GM19025 (cell line): ENCODE data around the gene RNASE12.
"Not testable (repeated sequence)": the region's sequence is repeated elsewhere in the genome, so short reads cannot be mapped to it uniquely, and the experiment has no call there.

Experiments
- ATAC-seq: cut with Tn5 transposase; IDR thresholded peaks from one replicate; pipeline ENCODE4 v1.9.1; 2021; ENCODE audit warnings: mild to moderate bottlenecking, low read depth, moderate library complexity; ENCODE audit not compliant: unreplicated experiment

Gene RNASE12

GRCh38 chr14:20614038-20614840, 23.1 kb upstream of the RNASE12 start:
- ATAC-seq: no peak

GRCh38 chr14:20613094-20614037, 22.2 kb upstream of the RNASE12 start:
- ATAC-seq: peak; percentile 74

- no peak for ATAC-seq
These were observed 21.2 kb upstream of the RNASE12 start for GRCh38 chr14:20612403-20612802.

GRCh38 chr14:20611277-20611676, 20.1 kb upstream of the RNASE12 start:
- ATAC-seq: no peak

- ATAC-seq: no peak
These were observed 19.0 kb upstream of the RNASE12 start for GRCh38 chr14:20610002-20610765.

GRCh38 chr14:20609215-20610001, 18.2 kb upstream of the RNASE12 start:
- no peak for ATAC-seq

GRCh38 chr14:20608383-20609110, 17.4 kb upstream of the RNASE12 start:
- ATAC-seq: no peak

- no peak for ATAC-seq
These were observed 16.4 kb upstream of the RNASE12 start for GRCh38 chr14:20607617-20608016.

- no peak for ATAC-seq
These were observed 15.7 kb upstream of the RNASE12 start for GRCh38 chr14:20606902-20607242.

- ATAC-seq: no peak
These were observed 15.2 kb upstream of the RNASE12 start for GRCh38 chr14:20606190-20606901.

- no peak for ATAC-seq
These were observed 12.9 kb upstream of the RNASE12 start for GRCh38 chr14:20603813-20604690.

GRCh38 chr14:20602583-20602982, 11.4 kb upstream of the RNASE12 start:
- no peak for ATAC-seq

- no peak for ATAC-seq
These were observed 10.3 kb upstream of the RNASE12 start for GRCh38 chr14:20601522-20601921.

GRCh38 chr14:20597108-20597507, 5.9 kb upstream of the RNASE12 start:
- no peak for ATAC-seq

- ATAC-seq: not testable (repeated sequence)
These were observed 4.5 kb upstream of the RNASE12 start for GRCh38 chr14:20595726-20596125.

- no peak for ATAC-seq
These were observed 1.4 kb upstream of the RNASE12 start for GRCh38 chr14:20592574-20592973.

GRCh38 chr14:20587489-20588154, 3.6 kb downstream of the RNASE12 start, which contains the start of gene RNASE11:
Gene RNASE11 (minus strand): TSS chr14:20588001.
- no peak for ATAC-seq
